ENCODE data around the gene TRAF1. TPM values are rescaled to one million over a fixed set of nuclear protein-coding genes. Genes with fewer than 3 reads are reported as not detected.

TRAF1 gene
- total and polyA plus RNA-seq, 2 donors (not counting 1 experiment from before 2014, with no cell fraction given): 0.58 to 3.8 TPM

GRCh38 chr9:120859361-120859760 is 67.2 kb downstream of the TRAF1 start:
- H3K9me3 ChIP-seq (ENCODE audit: control insufficient read depth, insufficient read depth, low read depth, low read length): no peaks in the 10 kb centered on the region
- H3K4me2 ChIP-seq (ENCODE audit: extremely low read depth, insufficient read depth, low read length): no peak overlapping the region
- H2AFZ ChIP-seq (ENCODE audit: low read length): no peak overlapping the region
- no peak overlapping the region for H3K27ac ChIP-seq (ENCODE audit: insufficient read depth, low read length)
- H3K36me3 ChIP-seq (ENCODE audit: control insufficient read depth, insufficient read depth, low read length): peaks cover 30% of the 10 kb centered on the region
- H3K79me2 ChIP-seq (ENCODE audit: control insufficient read depth, insufficient read depth, low read length): no peaks in the 10 kb centered on the region
- no peak for DNase-seq (ENCODE audit: low read depth in 2 of 2)
- H3K4me3 ChIP-seq (replicated peaks in 1 of 4; ENCODE audit: control extremely low read depth in 1 of 4, insufficient read depth in 1 of 4, low read depth in 3 of 4, low read length in 4 of 4): no peak overlapping the region
- no peaks in the 10 kb centered on the region for H3K4me1 ChIP-seq (ENCODE audit: control insufficient read depth, extremely low read depth, insufficient read depth, low read length)
- no peak overlapping the region for H3K9ac ChIP-seq (ENCODE audit: insufficient read depth, low read length)
- no peak for TF ChIP-seq EZH2 (IDR thresholded peaks at IDR 0.05; ENCODE audit: low read length, missing control alignments)
- no peak for TF ChIP-seq CTCF (conservative IDR thresholded peaks at IDR 0.05 in 1 of 2, IDR thresholded peaks at IDR 0.05 in 1 of 2; ENCODE audit: low read depth in 1 of 2, low read length in 2 of 2)
- no peaks in the 10 kb centered on the region for H4K20me1 ChIP-seq (ENCODE audit: control insufficient read depth, extremely low read depth, insufficient read depth, low read length)
- H3K27me3 ChIP-seq (ENCODE audit: control insufficient read depth, insufficient read depth, low read length): no peaks in the 10 kb centered on the region

GRCh38 chr9:120857902-120858301 is 68.7 kb downstream of the TRAF1 start:
- Histone ChIP-seq H3K79me2 (ENCODE audit: control insufficient read depth, insufficient read depth, low read length) (no peaks in the 10 kb centered on the region), H3K27ac (ENCODE audit: insufficient read depth, low read length) (no peak overlapping the region), H3K27me3 (ENCODE audit: control insufficient read depth, insufficient read depth, low read length) (no peaks in the 10 kb centered on the region), H3K4me3 (replicated peaks in 1 of 4; ENCODE audit: control extremely low read depth in 1 of 4, insufficient read depth in 1 of 4, low read depth in 3 of 4, low read length in 4 of 4) (no peak overlapping the region), H3K36me3 (ENCODE audit: control insufficient read depth, insufficient read depth, low read length) (peaks cover 26% of the 10 kb centered on the region), H4K20me1 (ENCODE audit: control insufficient read depth, extremely low read depth, insufficient read depth, low read length) (no peaks in the 10 kb centered on the region), H3K9me3 (ENCODE audit: control insufficient read depth, insufficient read depth, low read depth, low read length) (no peaks in the 10 kb centered on the region), H3K4me1 (ENCODE audit: control insufficient read depth, extremely low read depth, insufficient read depth, low read length) (no peaks in the 10 kb centered on the region), H3K4me2 (ENCODE audit: extremely low read depth, insufficient read depth, low read length) (no peak overlapping the region), H3K9ac (ENCODE audit: insufficient read depth, low read length) (no peak overlapping the region), H2AFZ (ENCODE audit: low read length) (no peak overlapping the region)
- no peak for DNase-seq (ENCODE audit: low read depth in 2 of 2)
- TF ChIP-seq CTCF (conservative IDR thresholded peaks at IDR 0.05 in 1 of 2, IDR thresholded peaks at IDR 0.05 in 1 of 2; ENCODE audit: low read depth in 1 of 2, low read length in 2 of 2) (no peak), EZH2 (IDR thresholded peaks at IDR 0.05; ENCODE audit: low read length, missing control alignments) (no peak)

- Histone ChIP-seq H3K9ac (ENCODE audit: insufficient read depth, low read length) (no peak overlapping the region), H2AFZ (ENCODE audit: low read length) (no peak overlapping the region), H3K79me2 (ENCODE audit: control insufficient read depth, insufficient read depth, low read length) (no peaks in the 10 kb centered on the region), H4K20me1 (ENCODE audit: control insufficient read depth, extremely low read depth, insufficient read depth, low read length) (no peaks in the 10 kb centered on the region), H3K36me3 (ENCODE audit: control insufficient read depth, insufficient read depth, low read length) (peaks cover 22% of the 10 kb centered on the region), H3K4me2 (ENCODE audit: extremely low read depth, insufficient read depth, low read length) (no peak overlapping the region), H3K4me1 (ENCODE audit: control insufficient read depth, extremely low read depth, insufficient read depth, low read length) (no peaks in the 10 kb centered on the region), H3K9me3 (ENCODE audit: control insufficient read depth, insufficient read depth, low read depth, low read length) (no peaks in the 10 kb centered on the region), H3K27ac (ENCODE audit: insufficient read depth, low read length) (no peak overlapping the region), H3K4me3 (replicated peaks in 1 of 4; ENCODE audit: control extremely low read depth in 1 of 4, insufficient read depth in 1 of 4, low read depth in 3 of 4, low read length in 4 of 4) (no peak overlapping the region), H3K27me3 (ENCODE audit: control insufficient read depth, insufficient read depth, low read length) (no peaks in the 10 kb centered on the region)
- TF ChIP-seq EZH2 (IDR thresholded peaks at IDR 0.05; ENCODE audit: low read length, missing control alignments): no peak
- TF ChIP-seq CTCF (conservative IDR thresholded peaks at IDR 0.05 in 1 of 2, IDR thresholded peaks at IDR 0.05 in 1 of 2; ENCODE audit: low read depth in 1 of 2, low read length in 2 of 2): no peak
- DNase-seq (ENCODE audit: low read depth in 2 of 2): no peak
Measured at GRCh38 chr9:120857481-120857880, 69.1 kb downstream of the TRAF1 start.
